ENCODE data around the gene RUSC1. TPM values are rescaled to one million over a fixed set of nuclear protein-coding genes. Genes with fewer than 3 reads are reported as not detected.
"Not testable (repeated sequence)": the region's sequence is repeated elsewhere in the genome, so short reads cannot be mapped to it uniquely, and the experiment has no call there.

The RUSC1 gene
- total RNA-seq, 1 donor from 2014 or later = 67.1 TPM

DNA sequence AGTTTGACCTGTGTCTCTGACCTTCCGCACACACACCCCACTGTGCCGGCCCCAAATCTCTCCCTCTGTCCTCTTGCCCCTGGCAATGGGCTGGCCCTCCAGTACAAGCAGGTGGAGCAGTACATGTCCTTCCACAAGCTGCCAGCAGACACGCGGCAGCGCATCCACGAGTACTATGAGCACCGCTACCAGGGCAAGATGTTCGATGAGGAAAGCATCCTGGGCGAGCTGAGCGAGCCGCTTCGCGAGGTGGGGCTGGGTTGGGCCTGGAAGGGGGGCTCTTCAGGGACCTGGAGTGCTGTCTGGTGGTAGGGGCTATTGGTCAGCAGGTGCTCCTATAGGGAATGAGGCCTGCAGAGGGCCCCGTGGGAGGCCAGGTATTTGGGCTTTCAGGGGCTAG lies 35.6 kb upstream of the RUSC1 start:
- Mint-ChIP-seq H3K27me3 (ENCODE audit: unreplicated experiment) (peaks cover 13% of the 10 kb centered on the region), H3K36me3 (ENCODE audit: low read depth, unreplicated experiment) (peaks cover 18% of the 10 kb centered on the region), H3K4me3 (ENCODE audit: unreplicated experiment) (peak overlapping the region; percentile 31), H3K9me3 (ENCODE audit: unreplicated experiment) (no peaks in the 10 kb centered on the region), H3K4me1 (ENCODE audit: unreplicated experiment) (no peaks in the 10 kb centered on the region), H3K27ac (ENCODE audit: unreplicated experiment) (no peak overlapping the region)
- TF ChIP-seq, protein P1, sequence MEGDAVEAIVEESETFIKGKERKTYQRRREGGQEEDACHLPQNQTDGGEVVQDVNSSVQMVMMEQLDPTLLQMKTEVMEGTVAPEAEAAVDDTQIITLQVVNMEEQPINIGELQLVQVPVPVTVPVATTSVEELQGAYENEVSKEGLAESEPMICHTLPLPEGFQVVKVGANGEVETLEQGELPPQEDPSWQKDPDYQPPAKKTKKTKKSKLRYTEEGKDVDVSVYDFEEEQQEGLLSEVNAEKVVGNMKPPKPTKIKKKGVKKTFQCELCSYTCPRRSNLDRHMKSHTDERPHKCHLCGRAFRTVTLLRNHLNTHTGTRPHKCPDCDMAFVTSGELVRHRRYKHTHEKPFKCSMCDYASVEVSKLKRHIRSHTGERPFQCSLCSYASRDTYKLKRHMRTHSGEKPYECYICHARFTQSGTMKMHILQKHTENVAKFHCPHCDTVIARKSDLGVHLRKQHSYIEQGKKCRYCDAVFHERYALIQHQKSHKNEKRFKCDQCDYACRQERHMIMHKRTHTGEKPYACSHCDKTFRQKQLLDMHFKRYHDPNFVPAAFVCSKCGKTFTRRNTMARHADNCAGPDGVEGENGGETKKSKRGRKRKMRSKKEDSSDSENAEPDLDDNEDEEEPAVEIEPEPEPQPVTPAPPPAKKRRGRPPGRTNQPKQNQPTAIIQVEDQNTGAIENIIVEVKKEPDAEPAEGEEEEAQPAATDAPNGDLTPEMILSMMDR (IDR thresholded peaks at IDR 0.05; ENCODE audit: unreplicated experiment) = no peak
- no peak for DNase-seq (ENCODE audit: low spot score)

DNA sequence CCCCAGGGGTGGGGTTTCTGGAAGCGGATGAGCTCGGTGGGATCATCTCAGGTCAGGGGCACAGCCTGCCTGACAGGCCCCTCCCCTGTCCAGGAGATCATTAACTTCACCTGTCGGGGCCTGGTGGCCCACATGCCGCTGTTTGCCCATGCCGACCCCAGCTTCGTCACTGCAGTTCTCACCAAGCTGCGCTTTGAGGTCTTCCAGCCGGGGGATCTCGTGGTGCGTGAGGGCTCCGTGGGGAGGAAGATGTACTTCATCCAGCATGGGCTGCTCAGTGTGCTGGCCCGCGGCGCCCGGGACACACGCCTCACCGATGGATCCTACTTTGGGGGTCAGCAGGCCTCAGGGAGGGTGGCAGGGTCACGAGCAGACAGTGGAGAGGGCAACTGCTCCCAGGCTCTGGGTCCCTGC lies 35.1 kb upstream of the RUSC1 start:
- H3K36me3 Mint-ChIP-seq (ENCODE audit: low read depth, unreplicated experiment) = peaks cover 18% of the 10 kb centered on the region
- no peaks in the 10 kb centered on the region for H3K9me3 Mint-ChIP-seq (ENCODE audit: unreplicated experiment)
- DNase-seq (ENCODE audit: low spot score) = no peak
- H3K27ac Mint-ChIP-seq (ENCODE audit: unreplicated experiment) = no peak overlapping the region
- no peaks in the 10 kb centered on the region for H3K4me1 Mint-ChIP-seq (ENCODE audit: unreplicated experiment)
- H3K27me3 Mint-ChIP-seq (ENCODE audit: unreplicated experiment) = peaks cover 13% of the 10 kb centered on the region
- TF ChIP-seq, protein P1 (IDR thresholded peaks at IDR 0.05; ENCODE audit: unreplicated experiment) = no peak
- H3K4me3 Mint-ChIP-seq (ENCODE audit: unreplicated experiment) = no peak overlapping the region

DNA sequence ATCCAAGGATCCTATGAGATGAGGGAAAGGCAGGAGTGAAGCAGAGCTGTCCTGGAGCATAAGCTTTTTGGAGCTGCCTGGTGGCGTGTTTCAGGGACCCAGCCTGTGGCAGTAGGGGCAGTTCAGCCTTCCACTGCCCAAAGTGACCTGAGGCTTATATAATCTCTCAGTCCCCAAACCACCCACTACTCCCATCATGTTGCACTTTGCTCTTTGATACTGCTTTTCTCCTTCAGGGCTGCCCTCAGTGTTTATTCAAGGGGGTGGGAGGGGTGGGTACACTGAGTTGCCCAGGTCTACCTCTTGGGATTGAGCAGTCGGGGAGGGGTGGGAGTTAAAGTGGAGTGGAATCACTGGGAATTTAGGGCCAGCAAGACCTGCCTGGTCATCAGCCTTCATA lies 34.1 kb upstream of the RUSC1 start:
- peaks cover 15% of the 10 kb centered on the region for H3K27me3 Mint-ChIP-seq (ENCODE audit: unreplicated experiment)
- no peak for DNase-seq (ENCODE audit: low spot score)
- H3K27ac Mint-ChIP-seq (ENCODE audit: unreplicated experiment) = no peak overlapping the region
- no peaks in the 10 kb centered on the region for H3K9me3 Mint-ChIP-seq (ENCODE audit: unreplicated experiment)
- no peaks in the 10 kb centered on the region for H3K4me1 Mint-ChIP-seq (ENCODE audit: unreplicated experiment)
- H3K36me3 Mint-ChIP-seq (ENCODE audit: low read depth, unreplicated experiment) = peaks cover 18% of the 10 kb centered on the region
- H3K4me3 Mint-ChIP-seq (ENCODE audit: unreplicated experiment) = no peak overlapping the region
- TF ChIP-seq, protein P1 (IDR thresholded peaks at IDR 0.05; ENCODE audit: unreplicated experiment) = no peak

DNA sequence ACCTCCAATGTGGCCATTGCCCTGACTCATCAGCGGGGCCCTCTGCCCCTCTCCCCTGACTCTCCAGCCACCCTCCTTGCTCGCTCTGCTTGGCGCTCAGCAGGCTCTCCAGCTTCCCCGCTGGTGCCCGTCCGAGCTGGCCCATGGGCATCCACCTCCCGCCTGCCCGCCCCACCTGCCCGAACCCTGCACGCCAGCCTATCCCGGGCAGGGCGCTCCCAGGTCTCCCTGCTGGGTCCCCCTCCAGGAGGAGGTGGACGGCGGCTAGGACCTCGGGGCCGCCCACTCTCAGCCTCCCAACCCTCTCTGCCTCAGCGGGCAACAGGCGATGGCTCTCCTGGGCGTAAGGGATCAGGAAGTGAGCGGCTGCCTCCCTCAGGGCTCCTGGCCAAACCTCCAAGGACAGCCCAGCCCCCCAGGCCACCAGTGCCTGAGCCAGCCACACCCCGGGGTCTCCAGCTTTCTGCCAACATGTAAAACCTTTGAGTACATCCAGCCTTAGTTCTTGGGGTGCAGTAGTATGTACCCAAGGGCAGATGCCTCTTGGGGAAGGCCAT lies 32.6 kb upstream of the RUSC1 start:
- TF ChIP-seq, protein P1 (IDR thresholded peaks at IDR 0.05; ENCODE audit: unreplicated experiment) = no peak
- DNase-seq (ENCODE audit: low spot score) = no peak
- Mint-ChIP-seq H3K4me3 (ENCODE audit: unreplicated experiment) (no peak overlapping the region), H3K36me3 (ENCODE audit: low read depth, unreplicated experiment) (peaks cover 18% of the 10 kb centered on the region), H3K27ac (ENCODE audit: unreplicated experiment) (no peak overlapping the region), H3K4me1 (ENCODE audit: unreplicated experiment) (no peaks in the 10 kb centered on the region), H3K27me3 (ENCODE audit: unreplicated experiment) (peaks cover 7% of the 10 kb centered on the region), H3K9me3 (ENCODE audit: unreplicated experiment) (no peaks in the 10 kb centered on the region)

DNA sequence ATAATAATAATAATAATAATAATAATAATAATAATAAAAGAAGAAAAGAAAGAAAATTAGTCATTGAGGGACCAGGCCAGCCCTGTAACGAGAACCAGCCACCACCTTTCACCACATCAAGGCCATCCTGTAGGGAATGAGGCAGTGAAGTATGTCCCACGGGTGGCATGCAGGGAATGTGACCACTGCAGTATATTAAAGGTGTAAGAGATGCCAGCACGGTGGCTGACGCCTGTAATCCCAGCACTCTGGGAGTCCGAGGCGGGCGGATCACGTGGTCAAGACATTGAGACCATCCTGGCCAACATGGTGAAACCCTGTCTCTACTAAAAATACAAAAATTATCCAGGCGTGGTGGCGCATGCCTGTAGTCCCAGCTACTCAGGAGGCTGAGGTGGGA lies 29.7 kb upstream of the RUSC1 start:
- not testable (repeated sequence) for H3K36me3 Mint-ChIP-seq (ENCODE audit: low read depth, unreplicated experiment); H3K4me1 Mint-ChIP-seq (ENCODE audit: unreplicated experiment); DNase-seq (ENCODE audit: low spot score); H3K9me3 Mint-ChIP-seq (ENCODE audit: unreplicated experiment); H3K4me3 Mint-ChIP-seq (ENCODE audit: unreplicated experiment); H3K27ac Mint-ChIP-seq (ENCODE audit: unreplicated experiment)
- H3K27me3 Mint-ChIP-seq (ENCODE audit: unreplicated experiment) = peaks cover 16% of the 10 kb centered on the region
